ENCODE results near the gene EPB41L2.

DNA sequence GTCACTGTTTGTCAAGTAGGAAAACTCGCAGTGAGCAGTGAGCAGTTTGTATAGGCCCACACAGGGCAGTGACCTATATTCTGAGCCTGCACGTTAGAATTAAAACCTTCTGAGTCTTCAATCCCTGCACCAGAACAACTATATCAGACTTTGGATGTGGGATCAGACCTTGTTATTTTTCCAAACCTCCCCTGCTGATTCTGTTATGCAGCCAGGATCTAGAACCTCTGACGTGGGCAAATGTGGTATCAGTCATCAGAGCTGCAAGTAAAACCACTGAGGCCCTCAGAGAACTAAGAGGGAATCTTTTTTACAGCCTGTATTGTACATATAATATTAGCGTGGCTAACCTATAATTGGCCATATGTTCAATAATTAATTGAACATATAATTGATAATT is 40.3 kb upstream of the EPB41L2 start:
- no peak for TF ChIP-seq EZH2 (IDR thresholded peaks at IDR 0.05; ENCODE audit: insufficient read depth, poor library complexity, severe bottlenecking)
- no peak for TF ChIP-seq EZH2phosphoT487 (IDR thresholded peaks at IDR 0.05; ENCODE audit: insufficient read depth, low read depth)
